ENCODE results near the gene PACS1.

The PACS1 gene

DNA sequence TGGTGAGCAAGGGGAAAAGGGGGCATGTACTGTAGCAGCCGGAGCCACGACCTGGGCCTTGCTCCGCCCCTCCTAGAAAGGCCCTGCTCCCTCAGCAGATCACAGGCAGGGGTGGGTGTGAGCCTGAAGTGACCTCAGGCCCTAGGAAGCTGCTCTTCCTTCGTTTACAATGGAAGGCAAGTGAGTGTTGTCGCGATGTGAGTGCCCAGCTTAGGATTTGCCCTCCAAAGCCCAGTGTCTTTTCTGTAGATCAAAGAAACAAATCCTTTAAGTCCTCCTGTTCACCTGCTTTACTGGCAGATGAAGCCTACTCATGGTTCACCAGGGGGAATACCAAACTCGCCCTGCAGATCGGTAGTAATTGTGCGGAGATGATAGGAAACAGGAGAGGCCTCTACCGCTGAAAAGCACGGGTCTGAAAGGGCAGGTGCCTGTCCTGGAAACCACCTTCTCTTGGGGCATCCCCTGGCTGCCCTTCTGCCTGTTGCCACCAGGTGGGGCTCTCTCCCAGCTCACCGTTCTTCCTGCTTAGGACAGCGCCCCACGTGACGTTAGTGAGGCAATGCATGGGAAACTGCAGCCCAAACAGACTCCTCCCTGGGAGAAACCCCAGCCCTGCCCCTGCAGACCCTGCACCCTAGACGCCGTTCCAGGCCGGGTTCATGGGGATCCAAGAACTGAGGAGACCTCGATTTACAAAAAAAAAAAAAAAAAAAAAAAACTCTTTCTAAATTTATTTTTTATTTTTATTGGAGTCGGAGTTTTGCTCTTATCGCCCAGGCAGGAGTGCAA, 152.5 kb downstream of the PACS1 start:
- H3K4me3 ChIP-seq (ENCODE audit: low read depth, low read length), result no peak overlapping the region
- in situ Hi-C loops (cut with HindIII; ENCODE audit: low sequenced_read_pairs), result no loop called here
- peak; percentile 100 for TF ChIP-seq CTCF (IDR thresholded peaks at IDR 0.05; ENCODE audit: low read depth, low read length, missing control alignments)
- peak; percentile 83 for DNase-seq (ENCODE audit: low read depth)

GRCh38 chr11:66224226-66224855, 154.3 kb downstream of the PACS1 start:
- no peak overlapping the region for H3K4me3 ChIP-seq (ENCODE audit: low read depth, low read length)
- TF ChIP-seq CTCF (IDR thresholded peaks at IDR 0.05; ENCODE audit: low read depth, low read length, missing control alignments), result no peak
- DNase-seq (ENCODE audit: low read depth), result no peak
- in situ Hi-C loops (cut with HindIII; ENCODE audit: low sequenced_read_pairs), result no loop called here

DNA sequence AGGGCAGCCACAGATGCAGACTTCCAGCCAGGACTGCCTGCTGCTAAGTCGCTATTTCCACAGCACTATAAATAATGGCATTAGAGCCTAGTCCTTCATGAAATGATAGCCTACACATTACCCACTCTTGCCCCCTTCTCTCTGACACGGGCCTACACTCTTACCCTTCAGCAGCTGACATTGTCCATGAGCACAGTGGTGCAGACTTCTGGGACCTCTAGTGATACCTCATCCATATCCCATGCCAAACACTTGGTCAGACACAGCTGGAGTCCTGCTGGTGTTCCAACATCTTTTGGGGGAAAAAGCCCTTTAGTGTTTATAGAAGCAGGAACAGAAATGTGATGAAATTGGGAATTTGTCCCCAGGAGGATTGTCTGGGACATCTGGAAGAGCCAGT, 155.0 kb downstream of the PACS1 start:
- in situ Hi-C loops (cut with HindIII; ENCODE audit: low sequenced_read_pairs), result no loop called here
- DNase-seq (ENCODE audit: low read depth), result no peak
- no peak for TF ChIP-seq CTCF (IDR thresholded peaks at IDR 0.05; ENCODE audit: low read depth, low read length, missing control alignments)
- H3K4me3 ChIP-seq (ENCODE audit: low read depth, low read length), result no peak overlapping the region

- no peak overlapping the region for H3K4me3 ChIP-seq (ENCODE audit: low read depth, low read length)
- in situ Hi-C loops (cut with HindIII; ENCODE audit: low sequenced_read_pairs), result no loop called here
- DNase-seq (ENCODE audit: low read depth), result no peak
- no peak for TF ChIP-seq CTCF (IDR thresholded peaks at IDR 0.05; ENCODE audit: low read depth, low read length, missing control alignments)
These were observed 156.0 kb downstream of the PACS1 start for GRCh38 chr11:66226101-66226500.

DNA sequence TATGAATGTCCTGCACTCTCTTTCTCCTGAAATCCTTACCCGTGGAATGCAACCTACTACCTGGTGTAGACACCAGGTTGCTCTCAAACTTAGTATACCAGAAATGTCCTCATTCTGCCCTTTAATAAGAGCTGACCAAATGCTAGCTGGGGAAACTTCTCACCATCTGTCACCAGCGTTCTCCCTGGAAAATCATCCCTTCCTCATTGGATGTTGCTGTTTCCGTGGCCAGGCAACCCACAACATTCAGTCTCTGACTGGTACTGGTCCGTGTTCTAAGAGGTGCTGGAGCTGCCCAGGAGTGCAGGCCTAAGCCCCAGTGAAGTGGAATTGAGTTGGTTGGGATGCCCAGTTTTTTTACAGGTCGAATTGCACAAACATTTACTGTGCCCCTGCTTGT, 157.6 kb downstream of the PACS1 start:
- in situ Hi-C loops (cut with HindIII; ENCODE audit: low sequenced_read_pairs), result no loop called here
- no peak for DNase-seq (ENCODE audit: low read depth)
- no peak for TF ChIP-seq CTCF (IDR thresholded peaks at IDR 0.05; ENCODE audit: low read depth, low read length, missing control alignments)
- no peak overlapping the region for H3K4me3 ChIP-seq (ENCODE audit: low read depth, low read length)

DNA sequence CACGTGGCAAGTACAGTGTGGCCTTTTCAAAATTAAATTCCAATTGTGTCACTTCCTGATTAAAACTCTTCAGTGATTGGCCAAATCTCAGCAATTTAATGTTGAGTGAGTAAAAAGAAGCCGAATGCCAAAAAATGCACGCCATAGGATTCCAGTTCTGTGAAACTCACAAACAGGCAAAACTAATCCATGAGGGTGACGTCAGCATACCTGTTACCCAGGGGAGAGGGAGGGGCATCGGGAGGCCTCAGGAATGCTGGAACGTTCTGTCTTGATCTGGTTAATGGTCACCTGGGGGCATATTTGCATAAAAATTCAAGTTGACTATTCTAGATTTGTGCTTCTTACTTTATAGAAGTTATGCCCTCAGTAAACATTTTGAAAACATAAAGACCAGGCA, 158.4 kb downstream of the PACS1 start:
- in situ Hi-C loops (cut with HindIII; ENCODE audit: low sequenced_read_pairs), result no loop called here
- no peak for TF ChIP-seq CTCF (IDR thresholded peaks at IDR 0.05; ENCODE audit: low read depth, low read length, missing control alignments)
- no peak overlapping the region for H3K4me3 ChIP-seq (ENCODE audit: low read depth, low read length)
- no peak for DNase-seq (ENCODE audit: low read depth)
